GM12865 (cell line): Measurements from ENCODE around the gene GRIA1.

Source experiments
- DNase-seq: peaks from one replicate; pipeline ENCODE4 v3.0.0; 2010; ENCODE audit warnings: low read depth
- H3K4me3 ChIP-seq: 2 replicates; pipeline ENCODE4 v1.5.1; 2011; ENCODE audit warnings: mild to moderate bottlenecking, low read depth, low read length, control low read depth
- TF ChIP-seq, protein P1 (sequence below): IDR thresholded peaks from 2 replicates; pipeline ENCODE4 v1.5.1; 2011; ENCODE audit warnings: low read length, control low read depth, low read depth, inconsistent platforms; ENCODE audit not compliant: insufficient read depth; ENCODE audit errors: missing control alignments

GRIA1 gene

DNA sequence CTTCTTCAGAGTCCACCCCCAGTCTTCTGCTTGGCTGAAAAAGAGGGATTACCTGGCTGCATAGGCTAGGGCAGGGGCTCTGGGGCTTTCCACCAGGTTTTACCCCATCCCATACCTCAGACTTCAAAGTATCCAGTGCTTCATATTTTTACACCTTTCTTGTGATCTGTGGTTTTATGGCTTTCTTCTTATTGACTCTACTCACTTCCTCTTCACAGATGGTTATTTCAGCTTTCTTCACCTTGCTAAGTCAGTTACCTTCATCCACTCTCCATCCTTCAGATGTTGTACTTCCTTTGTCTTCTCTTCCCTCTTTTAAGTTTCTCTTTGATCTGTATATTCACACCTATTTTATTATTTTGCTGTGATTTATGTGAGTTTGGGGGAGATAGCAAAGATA is 104.3 kb downstream of the GRIA1 start:
- no peak overlapping the region for H3K4me3 ChIP-seq
- TF ChIP-seq, protein P1, sequence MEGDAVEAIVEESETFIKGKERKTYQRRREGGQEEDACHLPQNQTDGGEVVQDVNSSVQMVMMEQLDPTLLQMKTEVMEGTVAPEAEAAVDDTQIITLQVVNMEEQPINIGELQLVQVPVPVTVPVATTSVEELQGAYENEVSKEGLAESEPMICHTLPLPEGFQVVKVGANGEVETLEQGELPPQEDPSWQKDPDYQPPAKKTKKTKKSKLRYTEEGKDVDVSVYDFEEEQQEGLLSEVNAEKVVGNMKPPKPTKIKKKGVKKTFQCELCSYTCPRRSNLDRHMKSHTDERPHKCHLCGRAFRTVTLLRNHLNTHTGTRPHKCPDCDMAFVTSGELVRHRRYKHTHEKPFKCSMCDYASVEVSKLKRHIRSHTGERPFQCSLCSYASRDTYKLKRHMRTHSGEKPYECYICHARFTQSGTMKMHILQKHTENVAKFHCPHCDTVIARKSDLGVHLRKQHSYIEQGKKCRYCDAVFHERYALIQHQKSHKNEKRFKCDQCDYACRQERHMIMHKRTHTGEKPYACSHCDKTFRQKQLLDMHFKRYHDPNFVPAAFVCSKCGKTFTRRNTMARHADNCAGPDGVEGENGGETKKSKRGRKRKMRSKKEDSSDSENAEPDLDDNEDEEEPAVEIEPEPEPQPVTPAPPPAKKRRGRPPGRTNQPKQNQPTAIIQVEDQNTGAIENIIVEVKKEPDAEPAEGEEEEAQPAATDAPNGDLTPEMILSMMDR, result no peak
- no peak for DNase-seq

DNA sequence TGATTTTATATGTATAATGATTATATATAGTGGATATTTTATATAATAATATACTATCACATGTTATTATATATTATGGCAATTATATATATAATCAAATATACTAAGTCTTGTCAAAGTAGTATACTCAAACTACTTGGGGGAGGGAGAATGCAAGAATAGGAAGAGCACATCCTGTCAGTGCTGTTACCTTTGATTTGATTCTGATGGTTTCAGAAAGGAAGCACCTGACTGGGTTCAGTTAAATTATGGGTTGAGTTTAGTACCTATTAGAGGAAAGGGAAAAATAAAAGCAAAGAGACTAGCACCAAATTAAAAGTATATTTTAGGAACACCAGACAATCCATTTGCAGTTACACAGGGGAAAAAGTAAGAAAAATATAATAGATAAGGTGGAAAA is 107.6 kb downstream of the GRIA1 start:
- peak; percentile 23 for DNase-seq
- TF ChIP-seq, protein P1, result no peak
- no peak overlapping the region for H3K4me3 ChIP-seq

- TF ChIP-seq, protein P1, result no peak
- peak; percentile 44 for DNase-seq
- H3K4me3 ChIP-seq, result no peak overlapping the region
Observed at GRCh38 chr5:153601377-153601776, 110.9 kb downstream of the GRIA1 start.

- DNase-seq, result no peak
- TF ChIP-seq, protein P1, result no peak
- H3K4me3 ChIP-seq, result no peak overlapping the region
Observed at GRCh38 chr5:153605386-153605785, 114.9 kb downstream of the GRIA1 start.

DNA sequence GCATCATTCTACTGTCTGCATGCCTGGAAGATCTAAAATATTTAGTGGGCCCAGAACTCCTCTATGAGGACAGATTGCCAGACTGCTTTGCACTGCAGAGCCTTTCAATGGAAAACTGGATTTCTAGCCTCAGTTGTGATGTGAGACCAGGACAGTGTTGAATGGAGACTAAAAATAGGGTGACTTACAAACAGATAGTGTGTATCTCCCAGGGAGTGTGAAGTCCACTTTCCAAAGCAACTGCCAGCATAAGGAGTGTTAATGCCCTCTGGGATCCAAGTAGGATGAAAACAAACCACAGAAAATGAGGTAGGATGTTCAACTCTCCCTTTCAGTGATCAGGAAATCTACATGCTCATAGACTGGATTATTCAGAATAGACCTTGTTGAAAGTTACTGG is 119.5 kb downstream of the GRIA1 start:
- no peak overlapping the region for H3K4me3 ChIP-seq
- TF ChIP-seq, protein P1, result no peak
- DNase-seq, result no peak

GRCh38 chr5:153610811-153611210 is 120.3 kb downstream of the GRIA1 start:
- DNase-seq, result no peak
- no peak overlapping the region for H3K4me3 ChIP-seq
- TF ChIP-seq, protein P1, result no peak

- TF ChIP-seq, protein P1, result no peak
- DNase-seq, result no peak
- no peak overlapping the region for H3K4me3 ChIP-seq
Observed at GRCh38 chr5:153613144-153613543, 122.7 kb downstream of the GRIA1 start.
